HG03432 (cell line): Measurements from ENCODE around the gene ATOSB.

Source experiments
- ATAC-seq: cut with Tn5 transposase; IDR thresholded peaks from one replicate; pipeline ENCODE4 v1.9.1; 2021; ENCODE audit warnings: mild to moderate bottlenecking, moderate library complexity; ENCODE audit not compliant: unreplicated experiment

Gene ATOSB

DNA sequence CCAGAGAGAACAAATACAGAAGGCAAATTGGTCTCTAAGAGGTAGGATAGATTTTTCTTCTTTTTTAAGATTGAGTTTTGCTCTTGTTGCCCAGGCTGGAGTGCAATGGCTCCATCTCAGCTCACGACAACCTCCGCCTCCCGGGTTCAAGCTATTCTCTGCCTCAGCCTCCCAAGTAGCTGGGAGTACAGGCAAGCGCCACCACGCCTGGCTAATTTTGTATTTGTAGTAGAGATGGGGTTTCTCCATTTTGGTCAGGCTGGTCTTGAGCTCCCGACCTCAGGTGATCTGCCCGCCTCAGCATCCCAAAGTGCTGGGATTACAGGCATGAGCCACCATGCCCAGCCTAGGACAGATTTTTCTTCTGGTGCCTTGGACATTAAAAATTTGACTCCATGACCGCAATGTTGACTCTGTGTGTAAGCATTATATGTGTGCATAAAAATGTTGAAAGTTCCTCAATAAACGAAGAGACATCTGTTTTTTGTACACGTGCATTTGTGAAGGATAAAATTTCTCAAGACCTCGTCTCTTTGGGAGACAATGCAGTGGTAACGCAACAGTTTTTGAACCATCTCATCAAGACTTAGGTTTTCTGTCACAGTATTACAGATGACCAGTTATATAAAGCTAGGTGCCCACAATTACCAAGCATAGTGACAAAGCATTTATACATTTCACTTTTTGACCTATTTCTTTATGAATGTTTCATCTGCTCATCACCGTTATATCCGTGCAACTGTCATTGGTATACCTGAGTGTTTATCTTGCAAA, 60.6 kb downstream of the ATOSB start:
- no peak for ATAC-seq

DNA sequence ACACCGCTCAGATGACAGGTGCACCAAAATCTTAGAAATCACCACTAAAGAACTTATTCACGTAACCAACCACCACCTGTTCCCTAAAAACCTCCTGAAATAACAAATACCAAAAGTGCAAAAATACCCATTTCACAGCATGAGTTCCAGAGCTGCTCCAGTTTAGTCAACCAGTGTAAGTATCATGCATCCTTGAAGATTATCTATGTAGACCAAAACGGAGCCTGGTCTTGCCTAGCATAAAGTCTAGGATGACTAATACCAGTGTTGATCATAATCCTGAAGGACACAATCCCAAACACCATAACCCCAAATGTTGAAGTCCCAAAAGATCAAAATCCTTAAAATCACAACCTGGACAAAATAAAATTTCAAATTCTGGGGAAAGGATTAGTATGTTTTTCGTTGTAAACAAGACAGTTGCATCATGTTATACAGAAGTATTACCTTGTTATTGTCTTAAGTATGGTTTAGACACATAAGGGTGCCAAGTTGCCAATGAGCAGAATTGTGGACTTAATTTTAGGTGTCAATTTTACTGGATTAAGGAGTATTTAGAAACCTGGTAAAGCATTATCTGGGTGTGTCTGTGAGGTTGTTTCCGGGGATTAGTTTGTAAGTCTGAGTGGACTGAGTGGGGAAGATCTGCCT, 61.4 kb downstream of the ATOSB start:
- no peak for ATAC-seq
